AG04449 (cell line): ENCODE data around the gene SLC22A12.

Experiments
- CTCF ChIA-PET: fragments of 350-600 bp; formaldehyde crosslinking; extraction: SDS; loops from one replicate; lab custom pipeline; 2021; ENCODE audit warnings: antibody characterized with exemption; lab: Yijun Ruan, JAX
- POLR2A ChIA-PET: fragments of 400-600, 350-600 bp; formaldehyde crosslinking; extraction: SDS; loops from one replicate; lab custom pipeline; 2020; ENCODE audit warnings: antibody characterized with exemption, inconsistent platforms; lab: Yijun Ruan, JAX
- DNase-seq: peaks from one replicate; pipeline ENCODE4 v3.0.0-alpha.2; 2010; ENCODE audit warnings: low read depth, low spot score
- H3K4me3 ChIP-seq: 2 replicates; pipeline ENCODE4 v1.5.1; 2011; ENCODE audit warnings: low read depth, mild to moderate bottlenecking, control low read depth, low read length
- CTCF ChIP-seq: IDR thresholded peaks from one replicate; pipeline ENCODE4 v1.5.1; 2011; ENCODE audit warnings: mild to moderate bottlenecking, moderate library complexity, low read length, control low read depth, inconsistent platforms; ENCODE audit not compliant: insufficient read depth; ENCODE audit errors: missing control alignments

Gene SLC22A12

GRCh38 chr11:64546176-64546575 lies 44.8 kb upstream of the SLC22A12 start:
- CTCF ChIA-PET = interaction anchor here (1.1 kb wide), 1 partner anchor 96 kb away, joined by 3 read pairs; no protein-coding TSS in a partner anchor
- TF ChIP-seq CTCF = no peak
- no peak for DNase-seq
- POLR2A ChIA-PET = no interaction called here
- no peak overlapping the region for H3K4me3 ChIP-seq

GRCh38 chr11:64546600-64546999 lies 44.4 kb upstream of the SLC22A12 start:
- no peak overlapping the region for H3K4me3 ChIP-seq
- CTCF ChIA-PET = no interaction called here
- no peak for TF ChIP-seq CTCF

GRCh38 chr11:64549969-64550368 lies 41.1 kb upstream of the SLC22A12 start:
- no peak for DNase-seq
- ChIA-PET POLR2A (no interaction called here), CTCF (interaction anchor here (1.0 to 2.4 kb wide), 3 partner anchors 101 to 139 kb away, joined by 3 to 10 read pairs (median 6); no protein-coding TSS in a partner anchor)
- no peak overlapping the region for H3K4me3 ChIP-seq
- TF ChIP-seq CTCF = no peak

More at GRCh38 chr11:64546600-64546999, 44.4 kb upstream of the SLC22A12 start:
- no peak for DNase-seq
- POLR2A ChIA-PET = no interaction called here

- ChIA-PET POLR2A (no interaction called here), CTCF (interaction anchor here (0.7 to 1.6 kb wide), 4 partner anchors 9 to 121 kb away, joined by 3 to 5 read pairs (median 4); no protein-coding TSS in a partner anchor)
- TF ChIP-seq CTCF = peak; percentile 88
- no peak for DNase-seq
- no peak overlapping the region for H3K4me3 ChIP-seq
Observed at GRCh38 chr11:64553554-64554201, 37.3 kb upstream of the SLC22A12 start.

GRCh38 chr11:64556044-64556720 lies 34.8 kb upstream of the SLC22A12 start:
- no peak for DNase-seq
- ChIA-PET POLR2A (no interaction called here), CTCF (no interaction called here)
- no peak for TF ChIP-seq CTCF
- no peak overlapping the region for H3K4me3 ChIP-seq

- CTCF ChIA-PET = interaction anchor here (1.9 kb wide), 1 partner anchor 96 kb away, joined by 9 read pairs; no protein-coding TSS in a partner anchor
- H3K4me3 ChIP-seq = no peak overlapping the region
- DNase-seq = no peak
- TF ChIP-seq CTCF = no peak
- POLR2A ChIA-PET = no interaction called here
Observed at GRCh38 chr11:64556721-64557250, 34.2 kb upstream of the SLC22A12 start.
